ENCODE results near the gene FBN3.
"Not testable (repeated sequence)": the region's sequence is repeated elsewhere in the genome, so short reads cannot be mapped to it uniquely, and the experiment has no call there.

FBN3 gene

GRCh38 chr19:8158411-8159074, 9.2 kb upstream of the FBN3 start:
- Histone ChIP-seq H3K9ac (ENCODE audit: insufficient read length, low read depth) (no peak overlapping the region), H3K27me3 (ENCODE audit: insufficient read depth, insufficient read length) (no peaks in the 10 kb centered on the region), H3K4me3 (ENCODE audit: insufficient read length, low read depth) (no peak overlapping the region), H3K9me3 (ENCODE audit: insufficient read depth, low read length) (peaks cover 5% of the 10 kb centered on the region; the same call in 1 of the 2 replicates), H3K4me1 (ENCODE audit: insufficient read depth, insufficient read length) (peaks cover 5% of the 10 kb centered on the region), H3K36me3 (ENCODE audit: insufficient read depth, insufficient read length, low read length) (no peaks in the 10 kb centered on the region)
- TF ChIP-seq ZNF274 (IDR thresholded peaks at IDR 0.05; ENCODE audit: low read depth, low read length) (no peak), YY1 (IDR thresholded peaks at IDR 0.05; ENCODE audit: insufficient read depth, insufficient read length) (no peak), SUZ12 (IDR thresholded peaks at IDR 0.05; ENCODE audit: extremely low read depth, insufficient read depth, insufficient read length) (no peak)
- peak; percentile 82 for DNase-seq (ENCODE audit: low read depth, low spot score)

- H3K9ac ChIP-seq (ENCODE audit: insufficient read length, low read depth), result no peak overlapping the region
- no peaks in the 10 kb centered on the region for H3K9me3 ChIP-seq (ENCODE audit: insufficient read depth, low read length)
- peaks cover 14% of the 10 kb centered on the region for H3K4me1 ChIP-seq (ENCODE audit: insufficient read depth, insufficient read length)
- H3K27me3 ChIP-seq (ENCODE audit: insufficient read depth, insufficient read length), result no peaks in the 10 kb centered on the region
- H3K36me3 ChIP-seq (ENCODE audit: insufficient read depth, insufficient read length, low read length), result no peaks in the 10 kb centered on the region
- no peak for DNase-seq (ENCODE audit: low read depth, low spot score)
- TF ChIP-seq SUZ12 (IDR thresholded peaks at IDR 0.05; ENCODE audit: extremely low read depth, insufficient read depth, insufficient read length), result no peak
- no peak for TF ChIP-seq YY1 (IDR thresholded peaks at IDR 0.05; ENCODE audit: insufficient read depth, insufficient read length)
- no peak for TF ChIP-seq ZNF274 (IDR thresholded peaks at IDR 0.05; ENCODE audit: low read depth, low read length)
- no peak overlapping the region for H3K4me3 ChIP-seq (ENCODE audit: insufficient read length, low read depth)
Measured at GRCh38 chr19:8155318-8155717, 5.9 kb upstream of the FBN3 start.

GRCh38 chr19:8154014-8154413, 4.6 kb upstream of the FBN3 start:
- peaks cover 14% of the 10 kb centered on the region for H3K4me1 ChIP-seq (ENCODE audit: insufficient read depth, insufficient read length)
- DNase-seq (ENCODE audit: low read depth, low spot score); H3K27me3 ChIP-seq (ENCODE audit: insufficient read depth, insufficient read length); H3K4me3 ChIP-seq (ENCODE audit: insufficient read length, low read depth); H3K9ac ChIP-seq (ENCODE audit: insufficient read length, low read depth); H3K9me3 ChIP-seq (ENCODE audit: insufficient read depth, low read length); H3K36me3 ChIP-seq (ENCODE audit: insufficient read depth, insufficient read length, low read length): not testable (repeated sequence)

GRCh38 chr19:8151767-8152035, 2.3 kb upstream of the FBN3 start:
- no peaks in the 10 kb centered on the region for H3K9me3 ChIP-seq (ENCODE audit: insufficient read depth, low read length)
- peak overlapping the region; percentile 17 for H3K9ac ChIP-seq (ENCODE audit: insufficient read length, low read depth)
- peaks cover 3% of the 10 kb centered on the region for H3K36me3 ChIP-seq (ENCODE audit: insufficient read depth, insufficient read length, low read length)
- no peak for DNase-seq (ENCODE audit: low read depth, low spot score)
- no peak overlapping the region for H3K4me3 ChIP-seq (ENCODE audit: insufficient read length, low read depth)
- TF ChIP-seq ZNF274 (IDR thresholded peaks at IDR 0.05; ENCODE audit: low read depth, low read length), result no peak
- no peak for TF ChIP-seq YY1 (IDR thresholded peaks at IDR 0.05; ENCODE audit: insufficient read depth, insufficient read length)
- no peak for TF ChIP-seq SUZ12 (IDR thresholded peaks at IDR 0.05; ENCODE audit: extremely low read depth, insufficient read depth, insufficient read length)
- peaks cover 27% of the 10 kb centered on the region for H3K4me1 ChIP-seq (ENCODE audit: insufficient read depth, insufficient read length)
- H3K27me3 ChIP-seq (ENCODE audit: insufficient read depth, insufficient read length), result no peaks in the 10 kb centered on the region

GRCh38 chr19:8150998-8151766, 1.8 kb upstream of the FBN3 start:
- peak overlapping the region; percentile 17 for H3K9ac ChIP-seq (ENCODE audit: insufficient read length, low read depth)

GRCh38 chr19:8150178-8150865, 930 bp upstream of the FBN3 start:
- Histone ChIP-seq H3K27me3 (ENCODE audit: insufficient read depth, insufficient read length) (no peaks in the 10 kb centered on the region), H3K4me1 (ENCODE audit: insufficient read depth, insufficient read length) (peaks cover 32% of the 10 kb centered on the region), H3K36me3 (ENCODE audit: insufficient read depth, insufficient read length, low read length) (peaks cover 7% of the 10 kb centered on the region), H3K9me3 (ENCODE audit: insufficient read depth, low read length) (no peaks in the 10 kb centered on the region), H3K4me3 (ENCODE audit: insufficient read length, low read depth) (peak overlapping the region; percentile 48), H3K9ac (ENCODE audit: insufficient read length, low read depth) (peak overlapping the region; percentile 66)
- DNase-seq (ENCODE audit: low read depth, low spot score), result no peak
- no peak for TF ChIP-seq SUZ12 (IDR thresholded peaks at IDR 0.05; ENCODE audit: extremely low read depth, insufficient read depth, insufficient read length)
- no peak for TF ChIP-seq ZNF274 (IDR thresholded peaks at IDR 0.05; ENCODE audit: low read depth, low read length)
- no peak for TF ChIP-seq YY1 (IDR thresholded peaks at IDR 0.05; ENCODE audit: insufficient read depth, insufficient read length)

More at GRCh38 chr19:8150998-8151766, 1.8 kb upstream of the FBN3 start:
- DNase-seq (ENCODE audit: low read depth, low spot score), result no peak
- peaks cover 6% of the 10 kb centered on the region for H3K36me3 ChIP-seq (ENCODE audit: insufficient read depth, insufficient read length, low read length)
- TF ChIP-seq SUZ12 (IDR thresholded peaks at IDR 0.05; ENCODE audit: extremely low read depth, insufficient read depth, insufficient read length) (no peak), ZNF274 (IDR thresholded peaks at IDR 0.05; ENCODE audit: low read depth, low read length) (no peak), YY1 (IDR thresholded peaks at IDR 0.05; ENCODE audit: insufficient read depth, insufficient read length) (no peak)
- H3K27me3 ChIP-seq (ENCODE audit: insufficient read depth, insufficient read length), result no peaks in the 10 kb centered on the region
- peaks cover 28% of the 10 kb centered on the region for H3K4me1 ChIP-seq (ENCODE audit: insufficient read depth, insufficient read length)
- no peaks in the 10 kb centered on the region for H3K9me3 ChIP-seq (ENCODE audit: insufficient read depth, low read length)
- H3K4me3 ChIP-seq (ENCODE audit: insufficient read length, low read depth), result no peak overlapping the region

Data from NT2/D1 (cell line).